Measurements from ENCODE around the gene ISYNA1. TPM values are rescaled to one million over a fixed set of nuclear protein-coding genes. Genes with fewer than 3 reads are reported as not detected.

Gene ISYNA1
- total and polyA plus RNA-seq, 2 of the 13 experiments (the other 11 are each of a cell fraction or from before 2014, with no cell fraction given): 29.6 to 48.5 TPM

DNA sequence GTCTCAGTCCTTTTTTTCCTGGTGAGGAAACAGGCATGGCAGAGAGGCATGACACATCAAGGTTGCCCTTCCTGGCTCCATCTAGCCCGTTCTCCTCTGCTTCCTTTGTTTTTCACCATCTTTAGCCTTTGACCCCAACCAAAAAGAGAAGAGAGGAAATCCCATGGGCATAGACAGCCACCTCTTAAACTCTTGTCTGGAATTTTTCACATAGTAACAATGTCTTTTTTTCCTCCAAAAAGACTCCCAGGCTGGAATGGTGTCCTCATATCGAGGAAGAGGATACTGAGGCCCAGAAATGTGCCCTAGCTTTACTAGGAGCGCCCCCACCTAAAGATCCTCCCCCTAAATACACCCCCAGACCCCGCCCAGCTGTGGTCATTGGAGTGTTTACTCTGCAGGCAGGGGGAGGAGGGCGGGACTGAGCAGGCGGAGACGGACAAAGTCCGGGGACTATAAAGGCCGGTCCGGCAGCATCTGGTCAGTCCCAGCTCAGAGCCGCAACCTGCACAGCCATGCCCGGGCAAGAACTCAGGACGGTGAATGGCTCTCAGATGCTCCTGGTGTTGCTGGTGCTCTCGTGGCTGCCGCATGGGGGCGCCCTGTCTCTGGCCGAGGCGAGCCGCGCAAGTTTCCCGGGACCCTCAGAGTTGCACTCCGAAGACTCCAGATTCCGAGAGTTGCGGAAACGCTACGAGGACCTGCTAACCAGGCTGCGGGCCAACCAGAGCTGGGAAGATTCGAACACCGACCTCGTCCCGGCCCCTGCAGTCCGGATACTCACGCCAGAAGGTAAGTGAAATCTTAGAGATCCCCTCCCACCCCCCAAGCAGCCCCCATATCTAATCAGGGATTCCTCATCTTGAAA is 52.0 kb downstream of the ISYNA1 start, which contains the start of gene GDF15 (continued):
- TF ChIP-seq AFF4 (CRISPR knock-in tag; IDR thresholded peaks at IDR 0.05) (peak; percentile 97), JUND (CRISPR knock-in tag; IDR thresholded peaks at IDR 0.05) (peak; percentile 56), ZNF776 (CRISPR knock-in tag; IDR thresholded peaks at IDR 0.05) (no peak), GATAD1 (CRISPR knock-in tag; IDR thresholded peaks at IDR 0.05) (peak; percentile 74), ZNF670 (CRISPR knock-in tag; IDR thresholded peaks at IDR 0.05; ENCODE audit: borderline replicate concordance) (0 out of 2 replicates have a peak, but pooled peaks have one; percentile 77), ZNF83 (CRISPR knock-in tag; IDR thresholded peaks at IDR 0.05; ENCODE audit: borderline replicate concordance) (peak; percentile 72; the same call in 1 of the 2 replicates), FOXM1 (CRISPR knock-in tag; IDR thresholded peaks at IDR 0.05) (0 out of 2 replicates have a peak, but pooled peaks have one; percentile 64), RARG (CRISPR knock-in tag; IDR thresholded peaks at IDR 0.05; ENCODE audit: low read depth) (0 out of 2 replicates have a peak, but pooled peaks have one; percentile 81), THAP11 (CRISPR knock-in tag; IDR thresholded peaks at IDR 0.05) (peak; percentile 72), ARHGAP35 (CRISPR knock-in tag; IDR thresholded peaks at IDR 0.05; ENCODE audit: borderline replicate concordance) (no peak), ZNF549 (CRISPR knock-in tag; IDR thresholded peaks at IDR 0.05) (0 out of 2 replicates have a peak, but pooled peaks have one; percentile 73), ZNF468 (CRISPR knock-in tag; IDR thresholded peaks at IDR 0.05) (0 out of 2 replicates have a peak, but pooled peaks have one; percentile 65), KDM3A (CRISPR knock-in tag; IDR thresholded peaks at IDR 0.05; ENCODE audit: low read depth) (peak; percentile 85), CC2D1A (CRISPR knock-in tag; IDR thresholded peaks at IDR 0.05) (no peak), ZNF564 (CRISPR knock-in tag; IDR thresholded peaks at IDR 0.05) (peak; percentile 84), AGO2 (optimal IDR thresholded peaks at IDR 0.05; ENCODE audit: low read depth, low read length) (peak; percentile 96), ZNF678 (CRISPR knock-in tag; IDR thresholded peaks at IDR 0.05) (peak; percentile 94), SNRNP70 (IDR thresholded peaks at IDR 0.05; ENCODE audit: low read depth, low read length) (no peak), ZNF326 (CRISPR knock-in tag; IDR thresholded peaks at IDR 0.05; ENCODE audit: borderline replicate concordance) (peak; percentile 67; the same call in 1 of the 2 replicates), ZNF256 (CRISPR knock-in tag; conservative IDR thresholded peaks at IDR 0.05) (peak; percentile 96)
- TF ChIP-seq, protein P1, sequence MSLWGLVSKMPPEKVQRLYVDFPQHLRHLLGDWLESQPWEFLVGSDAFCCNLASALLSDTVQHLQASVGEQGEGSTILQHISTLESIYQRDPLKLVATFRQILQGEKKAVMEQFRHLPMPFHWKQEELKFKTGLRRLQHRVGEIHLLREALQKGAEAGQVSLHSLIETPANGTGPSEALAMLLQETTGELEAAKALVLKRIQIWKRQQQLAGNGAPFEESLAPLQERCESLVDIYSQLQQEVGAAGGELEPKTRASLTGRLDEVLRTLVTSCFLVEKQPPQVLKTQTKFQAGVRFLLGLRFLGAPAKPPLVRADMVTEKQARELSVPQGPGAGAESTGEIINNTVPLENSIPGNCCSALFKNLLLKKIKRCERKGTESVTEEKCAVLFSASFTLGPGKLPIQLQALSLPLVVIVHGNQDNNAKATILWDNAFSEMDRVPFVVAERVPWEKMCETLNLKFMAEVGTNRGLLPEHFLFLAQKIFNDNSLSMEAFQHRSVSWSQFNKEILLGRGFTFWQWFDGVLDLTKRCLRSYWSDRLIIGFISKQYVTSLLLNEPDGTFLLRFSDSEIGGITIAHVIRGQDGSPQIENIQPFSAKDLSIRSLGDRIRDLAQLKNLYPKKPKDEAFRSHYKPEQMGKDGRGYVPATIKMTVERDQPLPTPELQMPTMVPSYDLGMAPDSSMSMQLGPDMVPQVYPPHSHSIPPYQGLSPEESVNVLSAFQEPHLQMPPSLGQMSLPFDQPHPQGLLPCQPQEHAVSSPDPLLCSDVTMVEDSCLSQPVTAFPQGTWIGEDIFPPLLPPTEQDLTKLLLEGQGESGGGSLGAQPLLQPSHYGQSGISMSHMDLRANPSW (CRISPR knock-in tag; IDR thresholded peaks at IDR 0.05; ENCODE audit: borderline replicate concordance): peak; percentile 89
- TF ChIP-seq, protein P2, sequence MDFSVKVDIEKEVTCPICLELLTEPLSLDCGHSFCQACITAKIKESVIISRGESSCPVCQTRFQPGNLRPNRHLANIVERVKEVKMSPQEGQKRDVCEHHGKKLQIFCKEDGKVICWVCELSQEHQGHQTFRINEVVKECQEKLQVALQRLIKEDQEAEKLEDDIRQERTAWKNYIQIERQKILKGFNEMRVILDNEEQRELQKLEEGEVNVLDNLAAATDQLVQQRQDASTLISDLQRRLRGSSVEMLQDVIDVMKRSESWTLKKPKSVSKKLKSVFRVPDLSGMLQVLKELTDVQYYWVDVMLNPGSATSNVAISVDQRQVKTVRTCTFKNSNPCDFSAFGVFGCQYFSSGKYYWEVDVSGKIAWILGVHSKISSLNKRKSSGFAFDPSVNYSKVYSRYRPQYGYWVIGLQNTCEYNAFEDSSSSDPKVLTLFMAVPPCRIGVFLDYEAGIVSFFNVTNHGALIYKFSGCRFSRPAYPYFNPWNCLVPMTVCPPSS (IDR thresholded peaks at IDR 0.05): no peak
